NCI-H2029 treated with DMSO at 0.1 percent for 48 hours (cell line): ENCODE measurements around the gene SLC5A4.

Experiments used
- DNase-seq: peaks from one replicate; lab custom pipeline; 2025; lab: John Stamatoyannopoulos, UW

The SLC5A4 gene

GRCh38 chr22:32232191-32232830 lies 22.8 kb downstream of the SLC5A4 start:
- DNase-seq, result no peak

- DNase-seq, result no peak
Measured at GRCh38 chr22:32226326-32227104, 28.6 kb downstream of the SLC5A4 start.

GRCh38 chr22:32222991-32223390 lies 32.2 kb downstream of the SLC5A4 start:
- no peak for DNase-seq

- no peak for DNase-seq
Measured at GRCh38 chr22:32219026-32219425, 36.1 kb downstream of the SLC5A4 start.

- DNase-seq, result no peak
Measured at GRCh38 chr22:32218470-32218869, 36.7 kb downstream of the SLC5A4 start.

- no peak for DNase-seq
Measured at GRCh38 chr22:32217465-32217864, 37.7 kb downstream of the SLC5A4 start.

GRCh38 chr22:32216911-32217310 lies 38.2 kb downstream of the SLC5A4 start:
- DNase-seq, result no peak

- DNase-seq, result no peak
Measured at GRCh38 chr22:32211011-32211410, 44.1 kb downstream of the SLC5A4 start.

- no peak for DNase-seq
Measured at GRCh38 chr22:32208681-32209080, 46.5 kb downstream of the SLC5A4 start.

- DNase-seq, result no peak
Measured at GRCh38 chr22:32207971-32208480, 47.1 kb downstream of the SLC5A4 start.

- DNase-seq, result peak; percentile 28
Measured at GRCh38 chr22:32206774-32207758, 48.1 kb downstream of the SLC5A4 start.

GRCh38 chr22:32205974-32206773 lies 49.0 kb downstream of the SLC5A4 start:
- no peak for DNase-seq

- peak; percentile 76 for DNase-seq
Measured at GRCh38 chr22:32204856-32205722, 50.1 kb downstream of the SLC5A4 start, which contains the start of gene RFPL2. Gene RFPL2 (minus strand): TSS chr22:32205073. CDS start chr22:32202451, 2,622 bp downstream.

- DNase-seq, result peak; percentile 76
Measured at GRCh38 chr22:32204040-32204855, 50.9 kb downstream of the SLC5A4 start.

GRCh38 chr22:32203181-32204039 lies 51.7 kb downstream of the SLC5A4 start:
- DNase-seq, result no peak

GRCh38 chr22:32202539-32203180 lies 52.5 kb downstream of the SLC5A4 start:
- DNase-seq, result peak; percentile 67

GRCh38 chr22:32202161-32202538 lies 53.0 kb downstream of the SLC5A4 start:
- no peak for DNase-seq

GRCh38 chr22:32200752-32201151 lies 54.4 kb downstream of the SLC5A4 start:
- no peak for DNase-seq
